ENCODE results near the gene PSRC1. TPM values are rescaled to one million over a fixed set of nuclear protein-coding genes. Genes with fewer than 3 reads are reported as not detected.

The PSRC1 gene
- polyA plus RNA-seq, 1 experiment: 25.9 TPM

DNA sequence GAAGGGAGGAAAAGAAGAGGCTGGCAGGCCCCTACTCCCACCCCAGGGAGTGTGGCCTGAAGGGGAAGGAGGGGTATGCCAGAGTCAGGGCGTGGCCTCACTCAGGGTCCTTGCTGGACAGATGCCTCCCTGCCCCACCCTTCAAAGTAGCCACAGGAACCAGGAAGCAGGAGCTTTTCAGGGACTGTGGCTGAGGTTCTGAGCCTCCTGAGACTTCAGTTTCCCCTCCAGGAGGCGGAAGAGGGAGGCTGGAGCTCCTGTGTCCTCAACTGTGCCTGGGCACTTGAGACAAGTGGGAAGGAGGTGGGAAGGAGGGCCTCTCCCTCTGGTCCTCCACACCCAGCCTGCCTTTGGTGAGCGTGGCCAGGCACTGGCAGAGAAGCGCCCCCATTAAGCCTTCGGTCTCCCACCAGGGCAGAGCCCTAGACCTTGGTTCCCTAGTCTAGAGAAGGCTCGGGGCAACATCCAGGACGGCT lies 28.3 kb downstream of the PSRC1 start:
- POLR2A ChIA-PET: interaction anchor here (1.3 kb wide), 1 partner anchor 22 kb away, joined by 3 read pairs; no protein-coding TSS in a partner anchor
- TF ChIP-seq, protein P1, sequence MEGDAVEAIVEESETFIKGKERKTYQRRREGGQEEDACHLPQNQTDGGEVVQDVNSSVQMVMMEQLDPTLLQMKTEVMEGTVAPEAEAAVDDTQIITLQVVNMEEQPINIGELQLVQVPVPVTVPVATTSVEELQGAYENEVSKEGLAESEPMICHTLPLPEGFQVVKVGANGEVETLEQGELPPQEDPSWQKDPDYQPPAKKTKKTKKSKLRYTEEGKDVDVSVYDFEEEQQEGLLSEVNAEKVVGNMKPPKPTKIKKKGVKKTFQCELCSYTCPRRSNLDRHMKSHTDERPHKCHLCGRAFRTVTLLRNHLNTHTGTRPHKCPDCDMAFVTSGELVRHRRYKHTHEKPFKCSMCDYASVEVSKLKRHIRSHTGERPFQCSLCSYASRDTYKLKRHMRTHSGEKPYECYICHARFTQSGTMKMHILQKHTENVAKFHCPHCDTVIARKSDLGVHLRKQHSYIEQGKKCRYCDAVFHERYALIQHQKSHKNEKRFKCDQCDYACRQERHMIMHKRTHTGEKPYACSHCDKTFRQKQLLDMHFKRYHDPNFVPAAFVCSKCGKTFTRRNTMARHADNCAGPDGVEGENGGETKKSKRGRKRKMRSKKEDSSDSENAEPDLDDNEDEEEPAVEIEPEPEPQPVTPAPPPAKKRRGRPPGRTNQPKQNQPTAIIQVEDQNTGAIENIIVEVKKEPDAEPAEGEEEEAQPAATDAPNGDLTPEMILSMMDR (IDR thresholded peaks at IDR 0.05; ENCODE audit: insufficient read depth, low read depth, low read length): no peak
- no peaks in the 10 kb centered on the region for H3K27me3 ChIP-seq (ENCODE audit: control insufficient read depth, insufficient read depth, low read length)
- DNase-seq (ENCODE audit: low read depth): no peak
- CTCF ChIA-PET: interaction anchor here (0.6 to 3.4 kb wide), 9 partner anchors 8 to 828 kb away, joined by 3 to 16 read pairs (median 3); no protein-coding TSS in a partner anchor
- no peak overlapping the region for H3K4me3 ChIP-seq (ENCODE audit: low read depth, low read length)
- H3K36me3 ChIP-seq (ENCODE audit: control insufficient read depth, insufficient read depth, low read length): no peaks in the 10 kb centered on the region

DNA sequence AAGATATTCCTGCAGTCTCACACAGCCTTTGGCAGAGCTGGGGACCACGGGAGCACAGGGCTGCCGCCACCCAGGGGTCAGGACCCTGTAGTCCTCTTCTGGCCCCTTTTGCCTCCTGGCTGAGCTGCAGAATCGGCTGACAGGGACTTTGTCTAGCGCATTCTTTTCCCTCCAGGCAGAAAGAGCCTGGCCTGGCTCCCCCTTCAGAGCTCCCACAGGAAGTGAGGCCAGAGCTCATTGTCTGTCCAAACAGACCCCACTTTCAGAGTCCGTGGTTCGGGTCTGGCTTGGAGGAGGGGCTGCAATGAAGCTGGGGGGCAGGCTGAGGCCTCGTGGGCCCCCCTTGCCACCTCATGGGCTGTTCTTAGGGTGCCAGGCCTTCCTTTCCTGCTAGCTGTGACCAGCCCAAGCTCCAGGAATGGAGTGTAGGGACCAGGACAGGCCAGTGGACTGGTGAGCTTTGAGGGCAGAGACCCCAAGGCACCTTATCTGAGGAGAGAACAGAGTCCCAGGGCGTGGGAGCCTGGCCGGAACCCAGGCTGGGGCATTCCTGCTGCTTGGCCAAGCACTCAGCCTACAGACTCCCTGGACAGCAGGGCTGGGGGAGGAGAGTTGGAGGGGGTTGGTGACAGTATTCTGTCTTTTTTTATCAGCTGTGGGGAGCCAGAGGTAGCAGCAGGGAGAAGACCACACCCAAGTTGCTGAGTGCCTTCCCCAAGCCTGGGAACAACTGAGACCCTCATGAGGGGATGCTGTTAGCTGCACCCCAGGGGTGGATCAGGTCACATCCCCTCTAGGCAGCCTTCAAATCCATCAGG lies 28.9 kb downstream of the PSRC1 start:
- DNase-seq (ENCODE audit: low read depth): no peak
- CTCF ChIA-PET: interaction anchor here (0.6 to 3.4 kb wide), 9 partner anchors 9 to 828 kb away, joined by 3 to 16 read pairs (median 4); no protein-coding TSS in a partner anchor
- Histone ChIP-seq H3K4me3 (ENCODE audit: low read depth, low read length) (no peak overlapping the region), H3K27me3 (ENCODE audit: control insufficient read depth, insufficient read depth, low read length) (no peaks in the 10 kb centered on the region), H3K36me3 (ENCODE audit: control insufficient read depth, insufficient read depth, low read length) (no peaks in the 10 kb centered on the region)
- TF ChIP-seq, protein P1 (IDR thresholded peaks at IDR 0.05; ENCODE audit: insufficient read depth, low read depth, low read length): 0 out of 2 replicates have a peak, but pooled peaks have one; percentile 7
- POLR2A ChIA-PET: interaction anchor here (0.6 to 1.3 kb wide), 2 partner anchors 23 to 33 kb away, joined by 3 to 4 read pairs; no protein-coding TSS in a partner anchor

DNA sequence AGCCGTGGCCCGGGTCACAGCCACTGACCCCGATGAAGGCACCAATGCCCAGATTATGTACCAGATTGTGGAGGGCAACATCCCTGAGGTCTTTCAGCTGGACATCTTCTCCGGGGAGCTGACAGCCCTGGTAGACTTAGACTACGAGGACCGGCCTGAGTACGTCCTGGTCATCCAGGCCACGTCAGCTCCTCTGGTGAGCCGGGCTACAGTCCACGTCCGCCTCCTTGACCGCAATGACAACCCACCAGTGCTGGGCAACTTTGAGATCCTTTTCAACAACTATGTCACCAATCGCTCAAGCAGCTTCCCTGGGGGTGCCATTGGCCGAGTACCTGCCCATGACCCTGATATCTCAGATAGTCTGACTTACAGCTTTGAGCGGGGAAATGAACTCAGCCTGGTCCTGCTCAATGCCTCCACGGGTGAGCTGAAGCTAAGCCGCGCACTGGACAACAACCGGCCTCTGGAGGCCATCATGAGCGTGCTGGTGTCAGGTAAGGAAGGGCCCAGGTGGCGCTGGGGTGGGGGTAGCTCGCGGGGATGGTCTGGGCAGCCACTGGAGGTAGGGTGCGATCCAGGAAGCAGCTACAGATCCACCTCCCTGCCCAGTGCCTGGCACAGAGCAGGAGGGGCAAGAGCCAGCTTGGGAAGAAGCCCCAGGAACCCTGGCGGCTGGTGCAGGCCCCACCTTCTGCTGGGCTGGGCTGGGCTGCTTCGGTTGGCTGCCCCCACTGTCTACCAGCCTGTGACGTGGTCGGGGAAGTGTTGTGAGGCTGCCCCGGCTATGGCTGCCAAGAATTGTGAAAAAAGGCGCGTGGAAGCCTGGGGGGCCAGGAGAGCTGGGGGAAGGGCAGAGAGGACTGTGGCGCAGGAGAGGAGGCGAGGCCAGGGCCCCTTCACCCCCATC lies 29.8 kb downstream of the PSRC1 start:
- TF ChIP-seq, protein P1 (IDR thresholded peaks at IDR 0.05; ENCODE audit: insufficient read depth, low read depth, low read length): no peak
- CTCF ChIA-PET: interaction anchor here (1.0 to 3.4 kb wide), 7 partner anchors 10 to 279 kb away, joined by 3 to 16 read pairs (median 4); no protein-coding TSS in a partner anchor
- POLR2A ChIA-PET: interaction anchor here (0.6 kb wide), 1 partner anchor 32 kb away, joined by 4 read pairs; no protein-coding TSS in a partner anchor
- Histone ChIP-seq H3K4me3 (ENCODE audit: low read depth, low read length) (no peak overlapping the region), H3K27me3 (ENCODE audit: control insufficient read depth, insufficient read depth, low read length) (no peaks in the 10 kb centered on the region), H3K36me3 (ENCODE audit: control insufficient read depth, insufficient read depth, low read length) (no peaks in the 10 kb centered on the region)
- no peak for DNase-seq (ENCODE audit: low read depth)

DNA sequence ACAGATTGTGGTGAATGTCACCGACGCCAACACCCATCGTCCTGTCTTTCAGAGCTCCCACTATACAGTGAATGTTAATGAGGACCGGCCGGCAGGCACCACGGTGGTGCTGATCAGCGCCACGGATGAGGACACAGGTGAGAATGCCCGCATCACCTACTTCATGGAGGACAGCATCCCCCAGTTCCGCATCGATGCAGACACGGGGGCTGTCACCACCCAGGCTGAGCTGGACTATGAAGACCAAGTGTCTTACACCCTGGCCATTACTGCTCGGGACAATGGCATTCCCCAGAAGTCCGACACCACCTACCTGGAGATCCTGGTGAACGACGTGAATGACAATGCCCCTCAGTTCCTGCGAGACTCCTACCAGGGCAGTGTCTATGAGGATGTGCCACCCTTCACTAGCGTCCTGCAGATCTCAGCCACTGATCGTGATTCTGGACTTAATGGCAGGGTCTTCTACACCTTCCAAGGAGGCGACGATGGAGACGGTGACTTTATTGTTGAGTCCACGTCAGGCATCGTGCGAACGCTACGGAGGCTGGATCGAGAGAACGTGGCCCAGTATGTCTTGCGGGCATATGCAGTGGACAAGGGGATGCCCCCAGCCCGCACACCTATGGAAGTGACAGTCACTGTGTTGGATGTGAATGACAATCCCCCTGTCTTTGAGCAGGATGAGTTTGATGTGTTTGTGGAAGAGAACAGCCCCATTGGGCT lies 30.6 kb downstream of the PSRC1 start:
- H3K4me3 ChIP-seq (ENCODE audit: low read depth, low read length): no peak overlapping the region
- no peaks in the 10 kb centered on the region for H3K36me3 ChIP-seq (ENCODE audit: control insufficient read depth, insufficient read depth, low read length)
- TF ChIP-seq, protein P1 (IDR thresholded peaks at IDR 0.05; ENCODE audit: insufficient read depth, low read depth, low read length): no peak
- DNase-seq (ENCODE audit: low read depth): no peak
- H3K27me3 ChIP-seq (ENCODE audit: control insufficient read depth, insufficient read depth, low read length): no peaks in the 10 kb centered on the region
- ChIA-PET POLR2A (no interaction called here), CTCF (interaction anchor here (1.3 to 3.4 kb wide), 4 partner anchors 12 to 280 kb away, joined by 4 to 21 read pairs (median 10); no protein-coding TSS in a partner anchor)

Measured in BJ (cell line).